Measurements from ENCODE around the gene ANP32E. TPM values are rescaled to one million over a fixed set of nuclear protein-coding genes. Genes with fewer than 3 reads are reported as not detected.
A peak's percentile ranks its signal among the peaks of the same experiment; 100 is the strongest.

The ANP32E gene
- total and polyA plus RNA-seq, 4 donors, result 20.8 to 39.1 (median 33.2) TPM

GRCh38 chr1:150182247-150182646, 53.7 kb downstream of the ANP32E start:
- ATAC-seq (ENCODE audit: insufficient read depth, low FRiP score), result no peak
- H3K9me3 ChIP-seq (ENCODE audit: control insufficient read depth in 4 of 4, insufficient read depth in 3 of 4, low read length in 3 of 4), result no peaks in the 10 kb centered on the region
- no peak overlapping the region for H3K9ac ChIP-seq (ENCODE audit: insufficient read depth in 1 of 2, low read length in 2 of 2)
- H3K36me3 ChIP-seq (ENCODE audit: control insufficient read depth in 4 of 4, insufficient read depth in 4 of 4, low read length in 4 of 4), result no peaks in the 10 kb centered on the region
- no peak overlapping the region for H3K4me3 ChIP-seq
- TF ChIP-seq CTCF (IDR thresholded peaks at IDR 0.05; ENCODE audit: control extremely low read depth, extremely low read depth), result no peak
- 82 to 91% methylated on average over 11 of the region's 11 CpGs for WGBS, 2 donors
- H3K4me1 ChIP-seq (ENCODE audit: control insufficient read depth in 5 of 5, insufficient read depth in 5 of 5, low read length in 5 of 5), result no peaks in the 10 kb centered on the region
- DNase-seq, result peak in 2 of 3 donors; percentile 2 to 41
- no peak overlapping the region for H3K27ac ChIP-seq (ENCODE audit: low read depth in 1 of 2, low read length in 1 of 2)
- no peaks in the 10 kb centered on the region for H3K27me3 ChIP-seq (ENCODE audit: control insufficient read depth in 3 of 3, insufficient read depth in 3 of 3, low read length in 2 of 3)

- Histone ChIP-seq H3K27me3 (ENCODE audit: control insufficient read depth in 3 of 3, insufficient read depth in 3 of 3, low read length in 2 of 3) (no peaks in the 10 kb centered on the region), H3K4me1 (ENCODE audit: control insufficient read depth in 5 of 5, insufficient read depth in 5 of 5, low read length in 5 of 5) (no peaks in the 10 kb centered on the region), H3K36me3 (ENCODE audit: control insufficient read depth in 4 of 4, insufficient read depth in 4 of 4, low read length in 4 of 4) (no peaks in the 10 kb centered on the region), H3K27ac (ENCODE audit: low read depth in 1 of 2, low read length in 1 of 2) (no peak overlapping the region), H3K9me3 (ENCODE audit: control insufficient read depth in 4 of 4, insufficient read depth in 3 of 4, low read length in 3 of 4) (no peaks in the 10 kb centered on the region), H3K9ac (ENCODE audit: insufficient read depth in 1 of 2, low read length in 2 of 2) (no peak overlapping the region), H3K4me3 (no peak overlapping the region)
- 35 to 67% methylated on average over 5 of the region's 5 CpGs for WGBS, 2 donors
- no peak for TF ChIP-seq CTCF (IDR thresholded peaks at IDR 0.05; ENCODE audit: control extremely low read depth, extremely low read depth)
- ATAC-seq (ENCODE audit: insufficient read depth, low FRiP score), result no peak
- DNase-seq, result no peak
Measured at GRCh38 chr1:150180474-150180873, 55.4 kb downstream of the ANP32E start.

GRCh38 chr1:150179867-150180266, 56.0 kb downstream of the ANP32E start:
- no peaks in the 10 kb centered on the region for H3K4me1 ChIP-seq (ENCODE audit: control insufficient read depth in 5 of 5, insufficient read depth in 5 of 5, low read length in 5 of 5)
- no peaks in the 10 kb centered on the region for H3K9me3 ChIP-seq (ENCODE audit: control insufficient read depth in 4 of 4, insufficient read depth in 3 of 4, low read length in 3 of 4)
- no peak for TF ChIP-seq CTCF (IDR thresholded peaks at IDR 0.05; ENCODE audit: control extremely low read depth, extremely low read depth)
- WGBS, 2 donors, result 89 to 93% methylated on average over 7 of the region's 7 CpGs
- H3K27me3 ChIP-seq (ENCODE audit: control insufficient read depth in 3 of 3, insufficient read depth in 3 of 3, low read length in 2 of 3), result no peaks in the 10 kb centered on the region
- no peaks in the 10 kb centered on the region for H3K36me3 ChIP-seq (ENCODE audit: control insufficient read depth in 4 of 4, insufficient read depth in 4 of 4, low read length in 4 of 4)
- no peak overlapping the region for H3K27ac ChIP-seq (ENCODE audit: low read depth in 1 of 2, low read length in 1 of 2)
- DNase-seq, result no peak
- no peak overlapping the region for H3K4me3 ChIP-seq
- H3K9ac ChIP-seq (ENCODE audit: insufficient read depth in 1 of 2, low read length in 2 of 2), result no peak overlapping the region
- no peak for ATAC-seq (ENCODE audit: insufficient read depth, low FRiP score)

DNA sequence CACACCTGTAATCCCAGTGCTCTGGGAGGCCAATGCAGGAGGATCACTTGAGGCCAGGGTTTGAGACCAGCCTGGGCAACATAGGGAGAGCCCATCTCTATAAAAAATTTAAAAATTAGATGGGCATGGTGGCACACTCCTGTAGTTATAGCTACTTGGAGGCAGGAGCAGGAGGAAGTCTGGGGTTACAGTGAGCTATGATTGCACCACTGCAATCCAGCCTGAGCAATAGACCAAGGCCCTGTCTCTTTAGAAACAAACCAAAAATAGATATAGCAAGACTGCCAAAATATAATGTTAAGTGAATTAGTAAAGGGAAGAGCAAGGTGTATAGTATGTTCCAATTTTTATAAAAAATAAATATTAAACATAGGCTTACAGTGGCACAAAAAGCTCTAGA, 57.4 kb downstream of the ANP32E start:
- no peak for ATAC-seq (ENCODE audit: insufficient read depth, low FRiP score)
- H3K4me3 ChIP-seq, result no peak overlapping the region
- no peaks in the 10 kb centered on the region for H3K36me3 ChIP-seq (ENCODE audit: control insufficient read depth in 4 of 4, insufficient read depth in 4 of 4, low read length in 4 of 4)
- no peak overlapping the region for H3K9ac ChIP-seq (ENCODE audit: insufficient read depth in 1 of 2, low read length in 2 of 2)
- no peak overlapping the region for H3K27ac ChIP-seq (ENCODE audit: low read depth in 1 of 2, low read length in 1 of 2)
- no peak for DNase-seq
- H3K4me1 ChIP-seq (ENCODE audit: control insufficient read depth in 5 of 5, insufficient read depth in 5 of 5, low read length in 5 of 5), result no peaks in the 10 kb centered on the region
- no peaks in the 10 kb centered on the region for H3K27me3 ChIP-seq (ENCODE audit: control insufficient read depth in 3 of 3, insufficient read depth in 3 of 3, low read length in 2 of 3)
- TF ChIP-seq CTCF (IDR thresholded peaks at IDR 0.05; ENCODE audit: control extremely low read depth, extremely low read depth), result no peak
- no peaks in the 10 kb centered on the region for H3K9me3 ChIP-seq (ENCODE audit: control insufficient read depth in 4 of 4, insufficient read depth in 3 of 4, low read length in 3 of 4)
